ENCODE data around the gene TRPM2. TPM values are rescaled to one million over a fixed set of nuclear protein-coding genes. Genes with fewer than 3 reads are reported as not detected.

Gene TRPM2
- total RNA-seq, 4 donors from 2014 or later, result 0.29 to 3.1 (median 1.8) TPM

DNA sequence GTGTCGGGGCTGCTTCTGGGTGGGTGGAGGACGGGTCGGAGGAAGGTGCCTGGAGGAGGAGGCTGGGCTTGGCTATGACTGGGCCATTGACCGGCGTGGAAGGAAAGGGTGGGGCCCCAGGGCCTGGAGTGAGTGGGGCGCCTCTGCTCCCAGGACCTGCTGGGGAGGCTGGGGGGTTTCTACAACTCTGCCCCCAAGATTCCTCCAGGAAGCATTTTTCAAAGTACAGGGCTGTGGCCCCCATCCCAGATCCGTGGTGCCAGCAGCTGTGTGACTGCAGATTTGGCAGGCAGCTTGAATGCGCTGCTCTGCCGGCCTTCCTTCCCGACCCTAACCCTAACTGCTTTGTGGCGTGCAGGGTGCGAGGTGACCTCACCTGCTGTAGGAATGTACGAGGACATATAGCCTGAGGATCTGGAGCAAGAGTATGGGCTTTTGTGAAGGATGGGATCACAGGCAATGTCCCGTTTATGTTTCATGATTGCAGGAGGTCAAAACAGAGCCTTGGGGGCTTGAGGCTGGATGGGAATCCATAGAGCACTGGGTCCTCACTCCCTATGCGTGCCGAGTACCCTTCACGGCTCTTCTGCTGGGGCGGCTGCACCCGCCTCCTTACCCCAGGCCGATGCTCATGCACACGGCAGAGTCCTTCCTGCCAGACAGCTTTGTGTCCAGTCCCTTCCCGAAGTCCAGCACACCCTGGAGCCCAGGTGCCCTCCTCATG lies 24.7 kb downstream of the TRPM2 start:
- no peak overlapping the region for H3K27ac ChIP-seq
- no peak overlapping the region for H3K4me3 ChIP-seq
- H3K9me3 ChIP-seq, result no peaks in the 10 kb centered on the region
- TF ChIP-seq, protein P1, sequence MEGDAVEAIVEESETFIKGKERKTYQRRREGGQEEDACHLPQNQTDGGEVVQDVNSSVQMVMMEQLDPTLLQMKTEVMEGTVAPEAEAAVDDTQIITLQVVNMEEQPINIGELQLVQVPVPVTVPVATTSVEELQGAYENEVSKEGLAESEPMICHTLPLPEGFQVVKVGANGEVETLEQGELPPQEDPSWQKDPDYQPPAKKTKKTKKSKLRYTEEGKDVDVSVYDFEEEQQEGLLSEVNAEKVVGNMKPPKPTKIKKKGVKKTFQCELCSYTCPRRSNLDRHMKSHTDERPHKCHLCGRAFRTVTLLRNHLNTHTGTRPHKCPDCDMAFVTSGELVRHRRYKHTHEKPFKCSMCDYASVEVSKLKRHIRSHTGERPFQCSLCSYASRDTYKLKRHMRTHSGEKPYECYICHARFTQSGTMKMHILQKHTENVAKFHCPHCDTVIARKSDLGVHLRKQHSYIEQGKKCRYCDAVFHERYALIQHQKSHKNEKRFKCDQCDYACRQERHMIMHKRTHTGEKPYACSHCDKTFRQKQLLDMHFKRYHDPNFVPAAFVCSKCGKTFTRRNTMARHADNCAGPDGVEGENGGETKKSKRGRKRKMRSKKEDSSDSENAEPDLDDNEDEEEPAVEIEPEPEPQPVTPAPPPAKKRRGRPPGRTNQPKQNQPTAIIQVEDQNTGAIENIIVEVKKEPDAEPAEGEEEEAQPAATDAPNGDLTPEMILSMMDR (IDR thresholded peaks at IDR 0.05), result no peak
- no peak for TF ChIP-seq POLR2A (IDR thresholded peaks at IDR 0.05)
- H3K36me3 ChIP-seq, result no peaks in the 10 kb centered on the region
- no peak for DNase-seq
- H3K4me1 ChIP-seq, result no peaks in the 10 kb centered on the region
- no peaks in the 10 kb centered on the region for H3K27me3 ChIP-seq
- intact Hi-C loops (cut with DNase I; ENCODE audit: low total_unique reads), result no loop called here

DNA sequence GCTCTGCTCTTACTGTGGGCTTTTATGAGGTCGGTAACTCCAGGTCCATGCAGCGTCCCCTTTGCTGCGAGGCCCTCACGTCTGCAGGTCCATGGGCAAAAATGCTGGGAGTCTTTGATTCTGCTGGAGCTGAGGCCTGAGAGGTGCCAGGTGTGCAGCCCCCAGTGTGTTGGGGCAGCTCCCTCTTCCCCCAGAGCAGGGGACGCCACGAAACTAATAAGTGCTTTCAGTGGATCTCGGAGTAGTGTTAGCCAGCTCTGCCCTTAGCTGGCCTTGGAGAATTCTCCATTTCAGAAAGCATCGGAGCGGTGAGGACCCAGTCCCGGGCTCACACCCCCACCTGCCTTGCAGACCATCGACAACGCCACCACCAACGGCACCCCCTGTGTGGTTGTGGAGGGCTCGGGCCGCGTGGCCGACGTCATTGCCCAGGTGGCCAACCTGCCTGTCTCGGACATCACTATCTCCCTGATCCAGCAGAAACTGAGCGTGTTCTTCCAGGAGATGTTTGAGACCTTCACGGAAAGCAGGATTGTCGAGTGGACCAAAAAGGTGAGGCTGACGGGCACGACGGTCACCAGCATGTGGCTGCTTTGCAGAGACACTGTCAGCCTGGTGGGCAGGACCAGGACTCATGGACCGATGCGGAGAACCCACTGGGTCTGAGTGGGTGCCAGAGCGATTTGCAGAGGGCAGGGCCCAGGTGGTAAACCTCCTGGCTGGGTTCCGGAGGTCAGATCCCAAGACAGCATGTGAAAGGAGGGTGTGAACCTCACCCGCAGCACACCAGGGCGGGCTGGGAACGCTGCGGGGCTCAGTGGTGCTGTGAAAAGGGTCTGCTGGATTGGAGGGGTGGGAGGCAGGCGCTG lies 25.5 kb downstream of the TRPM2 start:
- DNase-seq, result no peak
- no peak for TF ChIP-seq POLR2A (IDR thresholded peaks at IDR 0.05)
- TF ChIP-seq, protein P1 (IDR thresholded peaks at IDR 0.05), result no peak

DNA sequence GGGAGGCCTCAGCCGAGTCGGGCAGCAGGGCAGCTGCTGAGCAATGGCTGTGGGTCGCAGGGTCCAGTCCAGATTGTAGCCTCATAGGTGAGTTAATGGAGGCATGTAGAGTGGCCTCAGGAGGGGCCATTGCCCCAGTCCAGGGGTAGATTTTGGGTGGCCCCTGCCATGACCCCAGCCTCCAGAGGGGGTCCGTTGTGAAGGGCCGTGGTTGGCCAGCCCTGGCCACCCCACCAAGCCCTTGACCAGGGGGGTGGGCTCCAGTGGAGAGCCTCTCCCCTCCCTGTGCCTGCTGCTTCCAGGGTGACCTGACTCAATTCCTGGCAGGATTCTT lies 26.1 kb downstream of the TRPM2 start:
- H3K9me3 ChIP-seq, result no peaks in the 10 kb centered on the region
- no peaks in the 10 kb centered on the region for H3K36me3 ChIP-seq
- TF ChIP-seq POLR2A (IDR thresholded peaks at IDR 0.05), result no peak
- TF ChIP-seq, protein P1 (IDR thresholded peaks at IDR 0.05), result no peak
- DNase-seq, result no peak
- H3K4me1 ChIP-seq, result no peaks in the 10 kb centered on the region
- no peaks in the 10 kb centered on the region for H3K27me3 ChIP-seq
- H3K27ac ChIP-seq, result no peak overlapping the region
- intact Hi-C loops (cut with DNase I; ENCODE audit: low total_unique reads), result no loop called here
- no peak overlapping the region for H3K4me3 ChIP-seq

More for the DNA sequence above, 25.5 kb downstream of the TRPM2 start:
- intact Hi-C loops (cut with DNase I; ENCODE audit: low total_unique reads), result no loop called here
- no peaks in the 10 kb centered on the region for H3K27me3 ChIP-seq
- H3K4me3 ChIP-seq, result no peak overlapping the region
- no peaks in the 10 kb centered on the region for H3K9me3 ChIP-seq
- H3K36me3 ChIP-seq, result no peaks in the 10 kb centered on the region
- no peak overlapping the region for H3K27ac ChIP-seq
- no peaks in the 10 kb centered on the region for H3K4me1 ChIP-seq

DNA sequence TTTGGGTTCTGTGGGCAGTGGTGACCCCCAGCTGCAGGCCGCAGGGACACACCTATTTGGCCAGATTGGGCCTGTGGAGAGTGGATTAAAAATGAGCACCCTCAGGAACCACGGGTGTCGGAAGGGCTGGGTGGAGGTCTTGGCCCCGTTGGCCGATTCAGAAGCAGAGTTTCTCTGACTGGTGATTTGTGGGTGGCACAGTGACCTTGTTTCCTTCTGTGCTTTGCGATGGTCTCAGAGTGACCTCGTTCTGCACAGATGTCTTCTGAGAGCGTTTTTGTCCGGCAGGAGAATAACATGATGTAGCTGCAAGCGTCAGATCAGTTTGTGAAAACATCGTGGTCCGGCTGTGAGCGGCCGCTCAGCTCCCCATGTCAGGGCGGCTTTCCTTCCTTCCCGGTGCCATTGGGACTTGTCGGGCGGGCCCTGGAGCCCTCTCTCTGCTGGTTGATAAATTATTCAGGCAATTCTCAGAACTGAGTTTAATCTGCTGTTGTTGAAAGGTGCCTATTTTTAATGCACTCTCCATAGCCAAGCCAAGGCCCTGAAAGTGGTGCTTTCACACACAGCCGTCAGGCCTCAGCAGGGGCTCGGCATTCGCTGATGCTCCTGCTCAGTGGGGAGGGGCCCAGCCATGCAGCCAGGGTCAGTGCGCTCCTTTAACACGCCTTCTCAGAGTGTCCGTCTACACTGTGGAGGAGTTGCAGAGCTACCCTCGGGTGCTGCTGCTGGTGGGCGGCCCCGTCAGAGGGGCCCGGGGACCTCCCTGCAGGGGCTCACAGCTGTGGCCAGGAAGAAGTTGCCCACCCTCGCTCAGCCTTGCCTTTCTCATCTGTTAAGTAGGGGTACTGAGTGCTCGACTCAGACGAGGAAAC lies 26.8 kb downstream of the TRPM2 start:
- Histone ChIP-seq H3K36me3 (no peaks in the 10 kb centered on the region), H3K4me1 (no peaks in the 10 kb centered on the region), H3K4me3 (no peak overlapping the region), H3K9me3 (peaks cover 0 to 5% of the 10 kb centered on the region in 2 donors), H3K27ac (no peak overlapping the region), H3K27me3 (no peaks in the 10 kb centered on the region)
- intact Hi-C loops (cut with DNase I; ENCODE audit: low total_unique reads), result no loop called here
- DNase-seq, result no peak
- TF ChIP-seq, protein P1 (IDR thresholded peaks at IDR 0.05), result no peak
- no peak for TF ChIP-seq POLR2A (IDR thresholded peaks at IDR 0.05)
